ENCODE measurements around the gene PCGF1. TPM values are rescaled to one million over a fixed set of nuclear protein-coding genes. Genes with fewer than 3 reads are reported as not detected.

Gene PCGF1
- total and polyA plus RNA-seq, 2 of the 13 experiments (the other 11 are each of a cell fraction or from before 2014, with no cell fraction given), result 20.4 to 22.6 TPM

GRCh38 chr2:74488643-74489481, 18.6 kb downstream of the PCGF1 start (continued):
- TF ChIP-seq, protein P1, sequence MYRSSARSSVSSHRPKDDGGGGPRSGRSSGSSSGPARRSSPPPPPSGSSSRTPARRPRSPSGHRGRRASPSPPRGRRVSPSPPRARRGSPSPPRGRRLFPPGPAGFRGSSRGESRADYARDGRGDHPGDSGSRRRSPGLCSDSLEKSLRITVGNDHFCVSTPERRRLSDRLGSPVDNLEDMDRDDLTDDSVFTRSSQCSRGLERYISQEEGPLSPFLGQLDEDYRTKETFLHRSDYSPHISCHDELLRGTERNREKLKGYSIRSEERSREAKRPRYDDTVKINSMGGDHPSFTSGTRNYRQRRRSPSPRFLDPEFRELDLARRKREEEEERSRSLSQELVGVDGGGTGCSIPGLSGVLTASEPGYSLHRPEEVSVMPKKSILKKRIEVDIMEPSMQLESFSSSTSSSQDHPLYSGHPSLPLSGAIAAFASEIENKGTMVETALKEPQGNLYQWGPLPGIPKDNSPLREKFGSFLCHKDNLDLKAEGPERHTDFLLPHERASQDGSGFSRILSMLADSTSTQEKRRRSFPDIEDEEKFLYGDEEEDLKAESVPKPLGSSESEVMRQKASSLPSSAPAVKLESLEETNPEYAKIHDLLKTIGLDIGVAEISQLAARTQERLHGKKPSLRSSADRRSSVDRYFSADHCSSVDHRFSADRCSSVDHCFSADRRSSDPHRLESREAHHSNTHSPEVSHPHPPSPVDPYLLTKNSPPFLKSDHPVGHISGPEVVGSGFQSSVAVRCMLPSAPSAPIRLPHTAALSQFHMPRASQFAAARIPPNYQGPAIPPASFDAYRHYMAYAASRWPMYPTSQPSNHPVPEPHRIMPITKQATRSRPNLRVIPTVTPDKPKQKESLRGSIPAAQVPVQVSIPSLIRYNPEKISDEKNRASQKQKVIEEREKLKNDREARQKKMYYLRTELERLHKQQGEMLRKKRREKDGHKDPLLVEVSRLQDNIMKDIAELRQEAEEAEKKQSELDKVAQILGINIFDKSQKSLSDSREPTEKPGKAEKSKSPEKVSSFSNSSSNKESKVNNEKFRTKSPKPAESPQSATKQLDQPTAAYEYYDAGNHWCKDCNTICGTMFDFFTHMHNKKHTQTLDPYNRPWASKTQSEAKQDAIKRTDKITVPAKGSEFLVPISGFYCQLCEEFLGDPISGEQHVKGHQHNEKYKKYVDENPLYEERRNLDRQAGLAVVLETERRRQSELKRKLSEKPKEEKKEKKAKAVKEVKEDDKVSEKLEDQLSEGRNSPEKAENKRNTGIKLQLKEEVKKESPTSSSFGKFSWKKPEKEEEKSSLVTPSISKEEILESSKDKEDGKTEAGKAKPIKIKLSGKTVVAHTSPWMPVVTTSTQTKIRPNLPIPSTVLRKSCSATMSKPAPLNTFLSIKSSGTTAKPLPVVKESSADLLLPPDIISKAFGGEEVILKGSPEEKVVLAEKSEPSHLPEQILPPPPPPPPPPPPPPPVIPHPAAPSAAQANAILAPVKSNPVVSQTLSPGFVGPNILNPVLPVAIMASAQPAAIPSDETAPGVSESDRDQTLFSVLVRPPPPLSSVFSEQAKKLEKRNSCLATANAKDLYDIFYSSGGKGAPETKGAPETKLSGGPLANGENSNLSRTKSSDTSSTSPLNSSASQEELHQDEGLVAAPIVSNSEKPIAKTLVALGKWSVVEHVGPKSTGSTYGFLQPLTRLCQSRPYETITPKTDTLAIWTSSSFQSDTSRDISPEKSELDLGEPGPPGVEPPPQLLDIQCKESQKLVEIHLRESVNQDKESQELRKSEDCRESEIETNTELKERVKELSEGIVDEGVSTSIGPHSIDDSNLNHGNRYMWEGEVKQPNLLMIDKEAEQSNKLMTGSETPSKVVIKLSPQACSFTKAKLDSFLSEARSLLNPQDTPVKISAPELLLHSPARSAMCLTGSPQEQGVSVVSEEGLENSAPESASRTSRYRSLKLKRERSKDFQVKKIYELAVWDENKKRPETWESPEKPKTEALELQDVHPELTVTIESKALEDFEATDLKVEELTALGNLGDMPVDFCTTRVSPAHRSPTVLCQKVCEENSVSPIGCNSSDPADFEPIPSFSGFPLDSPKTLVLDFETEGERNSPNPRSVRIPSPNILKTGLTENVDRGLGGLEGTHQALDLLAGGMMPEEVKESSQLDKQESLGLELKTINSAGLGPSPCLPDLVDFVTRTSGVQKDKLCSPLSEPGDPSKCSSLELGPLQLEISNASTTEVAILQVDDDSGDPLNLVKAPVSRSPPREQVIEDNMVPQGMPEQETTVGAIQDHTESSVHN (CRISPR knock-in tag; IDR thresholded peaks at IDR 0.05), result no peak
- no peak for TF ChIP-seq ZNF12 (CRISPR knock-in tag; IDR thresholded peaks at IDR 0.05)
- no peak for TF ChIP-seq SIN3A (IDR thresholded peaks at IDR 0.05; ENCODE audit: borderline replicate concordance, low read depth, low read length)
- peak; percentile 48; the same call in 1 of the 2 replicates for TF ChIP-seq IKZF5 (CRISPR knock-in tag; IDR thresholded peaks at IDR 0.05)
- TF ChIP-seq, protein P2, sequence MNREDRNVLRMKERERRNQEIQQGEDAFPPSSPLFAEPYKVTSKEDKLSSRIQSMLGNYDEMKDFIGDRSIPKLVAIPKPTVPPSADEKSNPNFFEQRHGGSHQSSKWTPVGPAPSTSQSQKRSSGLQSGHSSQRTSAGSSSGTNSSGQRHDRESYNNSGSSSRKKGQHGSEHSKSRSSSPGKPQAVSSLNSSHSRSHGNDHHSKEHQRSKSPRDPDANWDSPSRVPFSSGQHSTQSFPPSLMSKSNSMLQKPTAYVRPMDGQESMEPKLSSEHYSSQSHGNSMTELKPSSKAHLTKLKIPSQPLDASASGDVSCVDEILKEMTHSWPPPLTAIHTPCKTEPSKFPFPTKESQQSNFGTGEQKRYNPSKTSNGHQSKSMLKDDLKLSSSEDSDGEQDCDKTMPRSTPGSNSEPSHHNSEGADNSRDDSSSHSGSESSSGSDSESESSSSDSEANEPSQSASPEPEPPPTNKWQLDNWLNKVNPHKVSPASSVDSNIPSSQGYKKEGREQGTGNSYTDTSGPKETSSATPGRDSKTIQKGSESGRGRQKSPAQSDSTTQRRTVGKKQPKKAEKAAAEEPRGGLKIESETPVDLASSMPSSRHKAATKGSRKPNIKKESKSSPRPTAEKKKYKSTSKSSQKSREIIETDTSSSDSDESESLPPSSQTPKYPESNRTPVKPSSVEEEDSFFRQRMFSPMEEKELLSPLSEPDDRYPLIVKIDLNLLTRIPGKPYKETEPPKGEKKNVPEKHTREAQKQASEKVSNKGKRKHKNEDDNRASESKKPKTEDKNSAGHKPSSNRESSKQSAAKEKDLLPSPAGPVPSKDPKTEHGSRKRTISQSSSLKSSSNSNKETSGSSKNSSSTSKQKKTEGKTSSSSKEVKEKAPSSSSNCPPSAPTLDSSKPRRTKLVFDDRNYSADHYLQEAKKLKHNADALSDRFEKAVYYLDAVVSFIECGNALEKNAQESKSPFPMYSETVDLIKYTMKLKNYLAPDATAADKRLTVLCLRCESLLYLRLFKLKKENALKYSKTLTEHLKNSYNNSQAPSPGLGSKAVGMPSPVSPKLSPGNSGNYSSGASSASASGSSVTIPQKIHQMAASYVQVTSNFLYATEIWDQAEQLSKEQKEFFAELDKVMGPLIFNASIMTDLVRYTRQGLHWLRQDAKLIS (CRISPR knock-in tag; IDR thresholded peaks at IDR 0.05), result no peak
- TF ChIP-seq GFI1 (CRISPR knock-in tag; IDR thresholded peaks at IDR 0.05; ENCODE audit: borderline replicate concordance), result peak; percentile 44; the same call in 1 of the 2 replicates
- TF ChIP-seq ZFAT (CRISPR knock-in tag; conservative IDR thresholded peaks at IDR 0.05), result no peak
- TF ChIP-seq ZNF770 (CRISPR knock-in tag; IDR thresholded peaks at IDR 0.05), result peak; percentile 88; the same call in 1 of the 2 replicates
- peak; percentile 81 for TF ChIP-seq SOX13 (IDR thresholded peaks at IDR 0.05)
- peak in 1 of 2 experiments; percentile 90; a peak in 2 of 4 replicates for TF ChIP-seq SOX13 (CRISPR knock-in tag; conservative IDR thresholded peaks at IDR 0.05 in 1 of 2, IDR thresholded peaks at IDR 0.05 in 1 of 2)
- TF ChIP-seq NR2F2 (IDR thresholded peaks at IDR 0.05; ENCODE audit: borderline replicate concordance, low read depth), result peak; percentile 91
- TF ChIP-seq CREBL2 (CRISPR knock-in tag; IDR thresholded peaks at IDR 0.05; ENCODE audit: borderline replicate concordance), result no peak
